GM19455 (cell line): ENCODE measurements around the gene NHLRC4.
A peak's percentile ranks its signal among the peaks of the same experiment; 100 is the strongest.

Experiments used
- ATAC-seq: cut with Tn5 transposase; IDR thresholded peaks from one replicate; pipeline ENCODE4 v1.9.1; 2021; ENCODE audit not compliant: unreplicated experiment

The NHLRC4 gene

GRCh38 chr16:582614-583331 is 16.0 kb downstream of the NHLRC4 start:
- ATAC-seq = no peak

DNA sequence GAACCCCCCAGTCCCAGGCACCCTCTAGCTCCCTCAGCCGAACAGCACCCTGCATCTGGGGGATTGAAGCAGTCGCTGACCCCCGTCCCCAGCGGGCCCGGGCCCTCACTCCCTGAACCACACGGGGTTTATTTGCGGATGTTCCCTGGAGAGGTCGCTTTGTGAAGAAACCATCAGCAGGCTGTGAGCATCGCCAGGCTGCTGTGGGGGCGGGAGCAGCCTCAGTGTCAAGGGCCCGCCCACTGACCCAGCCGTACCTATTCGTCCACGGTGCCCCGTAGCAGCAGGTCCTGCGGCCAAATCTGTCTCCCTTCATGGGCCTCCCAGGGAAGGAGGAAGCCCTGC is 16.6 kb downstream of the NHLRC4 start:
- ATAC-seq = no peak

GRCh38 chr16:583815-584591 is 17.2 kb downstream of the NHLRC4 start:
- ATAC-seq = no peak

DNA sequence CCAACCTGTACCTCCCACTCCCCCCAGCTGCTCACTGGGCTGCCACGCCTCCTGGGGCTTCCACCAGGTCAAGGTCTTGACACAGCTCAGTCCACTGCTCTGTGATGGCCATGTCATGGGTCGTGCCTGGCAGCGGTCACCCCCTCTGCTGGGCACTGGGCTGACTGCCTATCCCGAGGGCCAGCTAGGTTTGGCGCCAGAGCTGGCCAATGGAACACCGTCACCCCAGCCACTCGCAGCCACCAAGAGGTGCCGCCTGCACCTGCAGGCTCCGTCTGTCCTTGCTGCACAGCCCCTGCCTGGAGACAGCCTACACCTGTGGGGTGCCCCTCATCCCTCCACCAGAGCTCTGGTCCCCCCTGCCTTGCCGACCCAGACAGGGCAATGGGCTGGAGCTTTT is 18.5 kb downstream of the NHLRC4 start:
- no peak for ATAC-seq

GRCh38 chr16:586047-586644 is 19.3 kb downstream of the NHLRC4 start:
- ATAC-seq = no peak

- ATAC-seq = no peak
Measured at GRCh38 chr16:586645-587590, 20.1 kb downstream of the NHLRC4 start.

DNA sequence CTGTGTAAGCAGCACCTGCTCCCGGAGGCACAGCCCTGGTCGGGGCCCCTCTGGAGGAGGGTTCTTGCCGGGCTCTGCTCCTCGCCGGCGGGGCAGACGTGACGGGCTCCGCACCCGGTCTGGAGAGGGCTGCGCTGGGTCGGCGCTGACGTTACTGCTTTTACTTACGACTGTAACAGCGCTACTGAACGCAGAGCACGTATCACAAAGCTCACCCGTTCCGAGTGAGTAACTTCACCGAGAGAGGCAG is 21.8 kb downstream of the NHLRC4 start:
- ATAC-seq = peak; percentile 0

GRCh38 chr16:588889-589657 is 22.3 kb downstream of the NHLRC4 start:
- peak; percentile 73 for ATAC-seq

DNA sequence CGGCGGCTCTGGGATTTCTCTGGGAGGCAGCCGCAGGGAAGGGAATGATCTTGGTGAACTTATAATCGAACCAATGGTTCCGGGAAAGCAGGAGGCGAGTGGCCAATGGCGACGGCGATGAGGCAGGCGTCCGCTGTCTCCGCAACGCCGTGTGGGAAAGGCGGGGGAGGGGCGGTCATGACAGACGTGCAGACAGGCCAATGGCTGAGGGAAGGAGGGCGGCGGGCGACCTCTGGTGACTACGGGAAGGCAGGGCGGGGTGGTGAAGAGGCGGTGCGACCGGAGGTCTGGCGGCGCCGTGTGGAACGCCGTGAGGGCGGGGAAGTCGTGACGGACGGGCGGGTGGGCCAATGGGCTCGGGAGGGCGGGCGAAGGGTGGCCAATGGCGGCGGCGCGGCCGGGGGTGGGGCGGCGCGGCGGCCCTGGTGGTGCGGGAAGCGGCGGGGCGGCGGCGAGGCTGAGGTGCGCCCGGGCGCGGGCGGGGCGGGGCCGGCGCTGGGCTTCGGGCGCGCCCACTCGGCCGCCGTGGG is 22.9 kb downstream of the NHLRC4 start, which contains the start of gene RAB40C:
Gene RAB40C (plus strand): TSS at position 409 of the 530 bp plus-strand sequence. CDS start 226 bp downstream, outside the sequence.
- ATAC-seq = peak; percentile 68

GRCh38 chr16:590188-590814 is 23.5 kb downstream of the NHLRC4 start:
- no peak for ATAC-seq

- no peak for ATAC-seq
Measured at GRCh38 chr16:590815-591200, 24.0 kb downstream of the NHLRC4 start.

GRCh38 chr16:591231-591630 is 24.4 kb downstream of the NHLRC4 start:
- no peak for ATAC-seq

DNA sequence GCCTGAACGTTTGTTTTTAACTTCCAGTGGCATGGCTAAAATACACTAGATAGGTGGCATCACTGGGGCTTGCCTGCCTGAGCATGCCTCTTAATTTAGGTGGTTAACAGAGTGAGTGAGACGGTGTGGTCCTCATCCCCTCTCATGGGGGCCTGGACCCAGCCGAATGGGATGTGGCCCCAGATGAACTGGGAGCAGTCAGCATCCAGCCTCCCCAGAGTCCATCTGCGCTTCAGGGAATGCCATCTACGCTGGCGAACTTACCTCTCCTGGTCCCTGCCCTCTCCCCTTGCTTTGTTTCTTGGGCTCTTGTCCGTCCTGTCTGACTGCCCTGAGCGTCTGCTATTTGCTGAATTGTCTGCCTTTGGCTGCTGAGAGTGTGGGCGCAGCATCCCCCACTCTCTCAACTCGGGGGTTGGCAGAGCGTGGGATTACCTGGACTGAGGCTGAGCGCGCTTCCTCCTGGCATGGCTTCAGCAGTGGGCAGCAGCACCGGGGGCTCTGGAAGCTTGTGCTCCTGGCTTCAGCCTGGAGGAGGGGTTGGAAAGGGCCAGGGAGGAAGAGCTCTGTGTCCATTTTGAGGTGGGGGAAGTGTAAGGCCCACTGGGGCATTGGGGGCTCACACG is 25.2 kb downstream of the NHLRC4 start:
- ATAC-seq = no peak

DNA sequence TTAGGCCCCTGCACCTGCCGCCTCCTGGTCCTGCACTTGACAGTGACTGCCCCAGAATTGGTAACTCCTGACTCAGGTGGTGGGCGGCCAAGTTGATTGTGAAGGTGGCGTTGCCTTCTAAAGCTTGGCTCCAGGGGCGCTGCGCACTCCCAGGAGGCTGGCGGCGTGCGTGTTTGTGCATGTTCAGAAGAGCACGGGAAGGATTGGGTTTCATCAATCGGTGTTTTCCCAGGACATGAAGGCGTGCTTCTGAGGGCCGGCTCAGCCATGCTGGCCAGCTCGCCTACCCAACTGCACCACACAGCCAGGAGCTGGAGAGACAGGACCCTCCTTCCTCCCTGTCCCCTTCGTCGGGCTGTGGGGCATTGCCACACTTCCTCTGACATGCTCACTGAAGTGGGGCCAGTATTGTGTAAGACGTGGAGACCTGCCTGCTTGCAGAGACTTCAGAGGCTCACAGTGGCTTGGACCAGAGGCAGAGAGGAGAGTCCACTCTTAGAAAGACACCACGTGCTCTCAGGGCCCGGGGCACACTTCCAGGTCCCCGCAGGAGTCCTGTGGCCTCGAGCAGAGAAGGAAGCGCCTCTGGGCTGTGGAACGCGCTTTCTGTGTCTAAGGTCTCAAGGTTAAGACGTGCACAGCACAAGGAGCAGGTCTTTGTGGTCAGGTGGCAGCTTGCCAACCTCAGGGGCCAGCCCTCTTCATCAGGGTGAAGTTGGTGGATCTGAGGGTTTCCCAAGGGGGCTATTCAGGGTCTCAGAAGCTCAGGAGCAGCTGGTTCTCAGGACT is 25.9 kb downstream of the NHLRC4 start:
- no peak for ATAC-seq

GRCh38 chr16:593406-593805 is 26.6 kb downstream of the NHLRC4 start:
- no peak for ATAC-seq

- no peak for ATAC-seq
Measured at GRCh38 chr16:593807-594206, 27.0 kb downstream of the NHLRC4 start.

GRCh38 chr16:595094-595528 is 28.3 kb downstream of the NHLRC4 start:
- no peak for ATAC-seq

DNA sequence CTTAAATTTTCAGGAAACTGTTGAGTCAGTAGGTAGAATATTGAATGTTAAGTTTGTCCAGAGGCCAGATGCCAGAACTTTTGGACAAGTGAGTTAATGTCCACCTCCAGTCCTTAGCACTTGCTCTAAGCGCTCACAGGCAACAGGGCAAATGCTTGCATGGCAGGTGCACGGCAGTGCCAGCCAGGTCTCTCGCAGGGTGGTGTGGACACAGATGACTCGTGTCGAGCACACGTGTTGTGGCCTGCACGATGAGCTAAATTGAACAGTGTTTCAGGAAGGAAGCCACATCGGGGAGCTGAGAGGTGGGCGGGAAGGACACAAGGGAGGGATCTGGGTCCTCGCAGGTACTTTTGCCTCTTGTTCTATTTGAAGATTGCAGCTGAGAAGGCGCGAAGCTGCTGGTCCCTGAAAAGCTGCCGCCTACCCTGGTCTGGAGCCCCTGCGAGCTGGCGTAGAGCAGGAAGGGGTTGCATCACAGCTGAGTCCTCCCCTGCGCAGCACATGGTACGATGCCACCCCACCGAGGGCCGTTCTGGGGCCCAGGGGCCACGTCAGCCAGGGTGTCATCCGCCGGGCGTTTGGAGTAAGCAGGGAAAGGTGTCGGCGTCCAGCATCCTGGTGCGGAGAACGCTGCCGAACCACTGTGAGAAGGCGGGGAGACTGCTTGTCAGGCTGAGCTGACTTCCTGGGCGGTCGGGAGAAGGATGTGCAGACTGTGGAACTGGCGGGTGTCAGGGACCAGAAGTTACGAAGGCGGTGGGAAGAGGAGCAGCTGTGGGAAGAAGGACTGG is 29.3 kb downstream of the NHLRC4 start:
- ATAC-seq = no peak
